Measurements from ENCODE around the gene TMEM101.

- TF ChIP-seq EZH2 (IDR thresholded peaks at IDR 0.05; ENCODE audit: insufficient read depth, poor library complexity, severe bottlenecking) (no peak), EZH2phosphoT487 (IDR thresholded peaks at IDR 0.05; ENCODE audit: insufficient read depth, low read depth) (no peak)
Observed at GRCh38 chr17:43970366-43970765, 44.4 kb downstream of the TMEM101 start.
